Stimulated activated CD4-positive, alpha-beta T cell treated with anti-CD3 and anti-CD28 coated beads, Interleukin-4, amount 100 ng/mL, for 48 hours (primary cell): Measurements from ENCODE around the gene TLK1.

Experiments used
- DNase-seq, 2 donors: peaks; one replicate each; pipeline ENCODE4 v3.0.0-alpha.2; 2020; ENCODE audit warnings: low read depth in 2 of 2

TLK1 gene

GRCh38 chr2:170967553-170967952 lies 193.1 kb downstream of the TLK1 start:
- DNase-seq, result no peak

DNA sequence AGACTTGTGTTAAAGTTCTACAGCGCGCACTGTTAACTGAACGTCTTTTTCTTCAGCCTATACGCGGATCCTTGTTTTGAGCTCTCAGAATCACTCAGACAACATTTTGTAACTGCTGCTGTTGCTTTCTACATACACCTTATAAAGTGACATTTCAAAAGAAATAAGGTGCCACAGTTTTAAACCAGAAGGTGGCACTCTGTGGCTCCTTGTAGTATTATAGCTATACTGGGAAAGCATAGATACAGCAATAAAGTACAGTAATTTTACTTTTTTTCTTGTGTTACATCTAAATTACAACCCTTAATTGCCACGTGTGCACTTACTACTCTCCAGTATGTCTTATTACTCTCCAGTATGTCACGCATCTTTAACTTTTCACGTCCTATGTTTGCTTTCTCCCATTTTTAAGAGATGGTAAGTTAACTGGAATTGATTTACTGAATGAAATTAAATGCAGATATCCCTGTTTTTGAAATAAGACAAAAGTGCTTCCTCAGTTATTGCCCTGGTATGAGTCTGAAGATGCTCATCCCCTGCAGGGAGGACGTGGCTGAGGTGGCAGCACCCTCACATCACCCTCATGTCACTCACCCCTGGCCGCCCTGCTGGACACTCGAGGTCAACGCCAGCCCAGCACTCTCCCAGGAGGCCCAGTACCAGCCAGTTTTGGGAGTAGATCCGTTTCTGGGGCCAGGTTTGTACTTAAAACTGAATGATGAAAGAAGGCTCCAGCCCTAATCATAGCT lies 193.9 kb downstream of the TLK1 start:
- DNase-seq, result no peak

DNA sequence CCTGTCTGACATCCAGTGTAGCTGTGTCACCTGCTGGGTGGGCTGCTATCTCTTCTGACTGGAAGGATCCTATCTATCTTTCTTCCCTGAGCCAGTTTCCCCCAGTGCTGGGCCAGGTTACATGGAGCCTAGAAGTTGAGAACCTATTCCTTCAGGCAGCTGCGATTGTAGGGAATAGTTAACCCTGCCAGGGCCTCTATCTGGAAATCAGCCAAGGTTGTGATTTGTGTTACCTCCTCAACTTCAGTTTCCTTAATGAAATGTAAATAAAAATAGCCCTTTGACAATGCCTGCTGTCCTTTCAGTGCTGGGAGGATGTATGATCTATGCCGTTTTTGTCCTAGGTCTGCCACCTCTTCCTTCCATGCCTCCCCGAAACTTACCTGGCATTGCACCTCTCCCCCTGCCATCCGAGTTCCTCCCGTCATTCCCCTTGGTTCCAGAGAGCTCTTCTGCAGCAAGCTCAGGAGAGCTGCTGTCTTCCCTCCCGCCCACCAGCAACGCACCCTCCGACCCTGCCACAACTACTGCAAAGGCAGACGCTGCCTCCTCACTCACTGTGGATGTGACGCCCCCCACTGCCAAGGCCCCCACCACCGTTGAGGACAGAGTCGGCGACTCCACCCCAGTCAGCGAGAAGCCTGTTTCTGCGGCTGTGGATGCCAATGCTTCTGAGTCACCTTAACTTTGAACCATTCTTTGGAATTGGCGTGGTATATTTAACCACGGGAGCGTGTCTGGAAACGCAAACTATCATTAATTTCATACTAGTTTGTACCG lies 195.1 kb downstream of the TLK1 start:
- no peak for DNase-seq

DNA sequence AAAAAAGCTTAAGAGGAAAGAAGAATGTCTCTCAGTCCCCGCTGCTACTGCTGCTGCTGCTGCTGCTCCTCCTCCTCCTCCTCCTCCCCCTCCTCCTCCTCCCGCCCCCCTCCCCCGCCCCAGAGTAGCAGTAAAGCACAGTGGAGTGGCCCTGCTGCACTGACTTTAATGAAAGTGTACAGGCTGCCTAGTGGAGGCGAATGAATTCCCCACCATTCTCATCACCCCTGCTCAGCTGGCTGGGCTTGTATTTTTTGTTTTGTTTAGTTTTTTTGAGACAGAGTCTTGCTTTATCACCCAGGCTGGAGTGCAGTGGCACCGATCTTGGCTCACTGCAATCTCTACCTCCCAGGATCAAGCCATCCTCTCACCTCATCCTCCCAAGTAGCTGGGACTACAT lies 197.3 kb downstream of the TLK1 start:
- no peak for DNase-seq

DNA sequence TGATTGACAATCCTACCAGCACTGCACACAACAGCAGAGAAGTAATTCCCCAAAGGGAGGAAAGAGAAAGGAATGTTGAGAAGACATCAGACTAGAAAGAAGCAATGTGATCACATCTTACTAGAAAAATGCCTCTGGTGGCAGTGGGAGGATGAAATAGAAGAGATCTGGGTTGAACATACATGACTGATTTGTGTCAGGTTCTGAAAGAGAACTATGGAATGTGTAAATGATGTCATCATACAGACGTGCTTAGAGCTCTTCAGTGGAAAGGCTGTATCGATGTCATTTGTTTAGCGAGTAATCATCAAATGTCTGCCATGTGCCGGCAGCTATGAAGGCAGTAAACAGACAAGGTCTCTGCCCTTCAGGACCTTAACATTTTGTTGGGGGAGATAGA lies 206.8 kb downstream of the TLK1 start:
- no peak for DNase-seq

DNA sequence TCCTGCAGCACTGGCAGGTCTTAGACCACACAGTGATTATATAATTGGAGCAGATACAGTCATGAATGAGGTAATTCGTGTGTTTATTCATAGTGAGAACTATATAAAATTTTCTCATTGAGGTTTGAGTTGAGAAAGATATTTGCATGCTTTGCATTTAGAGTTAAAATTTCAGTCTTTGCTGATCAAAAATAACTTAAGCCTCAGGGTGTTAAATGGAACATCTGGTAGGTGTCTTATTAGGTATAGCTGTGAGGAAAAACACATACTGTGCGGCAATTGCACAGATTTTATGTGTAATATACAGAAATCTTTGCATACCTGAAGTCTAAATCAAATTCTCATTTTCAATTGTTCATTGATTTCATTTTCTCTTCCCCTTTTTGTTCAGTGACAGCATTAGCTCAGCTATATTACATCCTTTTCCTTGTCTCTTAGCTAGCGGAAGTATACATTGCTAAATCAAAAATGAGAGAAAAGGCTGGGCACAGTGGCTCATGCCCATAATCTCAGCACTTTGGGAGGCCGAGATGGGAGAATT lies 210.4 kb downstream of the TLK1 start:
- DNase-seq, result no peak

GRCh38 chr2:170949415-170949814 lies 211.3 kb downstream of the TLK1 start:
- DNase-seq, result no peak

- no peak for DNase-seq
Observed at GRCh38 chr2:170944545-170944944, 216.1 kb downstream of the TLK1 start.

DNA sequence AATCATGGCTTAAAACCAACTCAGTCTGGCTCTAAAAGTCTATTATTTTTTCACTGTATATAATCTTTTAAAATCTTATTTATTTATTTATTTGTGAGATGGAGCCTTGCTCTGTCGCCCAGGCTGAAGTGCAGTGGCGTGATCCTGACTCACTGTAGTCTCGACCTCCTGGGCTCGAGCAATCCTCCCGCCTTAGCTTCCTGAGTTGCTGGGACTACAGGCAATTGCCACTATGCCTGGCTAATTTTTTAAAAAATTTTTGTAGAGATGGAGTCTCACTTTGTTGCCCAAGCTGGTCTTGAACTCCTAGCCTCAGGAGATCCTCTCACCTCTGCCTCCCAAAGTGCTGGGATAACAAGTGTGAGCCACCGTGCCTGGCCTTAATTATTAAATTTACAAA lies 217.1 kb downstream of the TLK1 start:
- DNase-seq, result no peak

DNA sequence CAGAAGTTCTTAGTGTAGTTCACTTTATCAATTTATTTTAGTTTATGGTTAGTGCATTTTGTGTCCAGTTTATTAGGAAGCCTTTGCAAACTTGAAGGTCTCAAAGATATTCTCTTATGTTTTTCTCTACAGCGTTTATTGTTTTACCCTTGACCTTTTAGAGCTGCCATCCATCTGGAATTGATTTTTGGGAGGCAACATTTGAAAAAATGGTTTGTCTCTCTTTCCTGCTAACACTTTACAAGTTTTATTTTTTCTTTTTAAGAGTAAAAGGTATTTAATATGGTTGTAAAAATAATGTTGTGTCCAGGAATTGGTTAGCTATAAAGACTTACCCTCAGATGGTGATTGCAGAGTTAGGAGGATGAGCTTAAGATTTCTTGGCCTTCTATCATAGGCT lies 217.7 kb downstream of the TLK1 start:
- no peak for DNase-seq

DNA sequence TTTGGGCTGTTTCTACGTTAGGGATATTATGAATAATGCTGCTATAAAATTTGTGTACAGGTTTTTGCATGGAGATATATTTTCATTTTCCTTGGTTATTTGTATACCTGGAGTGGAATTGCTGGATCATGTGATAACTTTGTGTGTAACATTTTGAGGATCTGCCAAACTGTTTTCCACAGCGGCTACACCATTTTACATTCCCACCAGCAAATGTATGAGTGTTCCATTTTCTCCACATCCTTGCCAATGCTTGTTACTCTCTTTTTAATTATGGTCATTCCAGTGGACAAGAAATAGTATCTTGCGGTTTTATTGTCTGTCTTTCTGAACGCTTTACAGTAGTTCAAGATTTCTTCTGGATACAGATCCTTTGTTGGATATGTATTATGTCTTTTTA lies 218.1 kb downstream of the TLK1 start:
- no peak for DNase-seq
